T-helper 1 cell treated with Interleukin-12 subunit alpha and Interleukin-12 subunit beta and Interleukin-4 antibody, amounts not matched to agents 30 ng/mL and 1 ng/mL, for 36 hours (primary cell): ENCODE measurements around the gene PITX1. TPM values are rescaled to one million over a fixed set of nuclear protein-coding genes. Genes with fewer than 3 reads are reported as not detected.
"Not testable (repeated sequence)": the region's sequence is repeated elsewhere in the genome, so short reads cannot be mapped to it uniquely, and the experiment has no call there.

Source experiments
- intact Hi-C: fragments of 100-400 bp; cut with micrococcal nuclease; formaldehyde crosslinking; loops from one replicate; pipeline ENCODE4 v1.15.1; 2024
- total RNA-seq: library from RNA; stranded (reverse); gene quantifications from 2 replicates; pipeline ENCODE4 v1.2.3, GENCODE V29; 2022

The PITX1 gene
- 0.51 and 0.54 TPM in 2 replicates for total RNA-seq

- intact Hi-C loops: loop anchor here (5.0 kb wide), 2 partner anchors 158 to 508 kb away; no protein-coding TSS in a partner anchor
These were observed at the start of gene PITX1 for GRCh38 chr5:135033901-135034235. Gene PITX1, minus strand, starts transcription at chr5:135034228. Its CDS starts 347 bp downstream, at chr5:135033881.

- intact Hi-C loops: not testable (repeated sequence)
These were observed 49.3 kb upstream of the PITX1 start for GRCh38 chr5:135083334-135083733.

GRCh38 chr5:135081240-135081639 is 47.2 kb upstream of the PITX1 start:
- intact Hi-C loops: no loop called here

GRCh38 chr5:135079760-135080159 is 45.7 kb upstream of the PITX1 start:
- intact Hi-C loops: no loop called here

GRCh38 chr5:135079099-135079681 is 45.2 kb upstream of the PITX1 start:
- intact Hi-C loops: no loop called here

GRCh38 chr5:135076801-135077200 is 42.8 kb upstream of the PITX1 start:
- intact Hi-C loops: no loop called here

GRCh38 chr5:135076051-135076491 is 42.0 kb upstream of the PITX1 start:
- intact Hi-C loops: no loop called here

- intact Hi-C loops: no loop called here
These were observed 41.6 kb upstream of the PITX1 start for GRCh38 chr5:135075621-135076020.

- intact Hi-C loops: no loop called here
These were observed 39.8 kb upstream of the PITX1 start for GRCh38 chr5:135073761-135074345.

- intact Hi-C loops: no loop called here
These were observed 38.6 kb upstream of the PITX1 start for GRCh38 chr5:135072387-135073281.

- intact Hi-C loops: no loop called here
These were observed 37.3 kb upstream of the PITX1 start for GRCh38 chr5:135071311-135071710.

- intact Hi-C loops: no loop called here
These were observed 36.0 kb upstream of the PITX1 start for GRCh38 chr5:135069895-135070657.

- intact Hi-C loops: no loop called here
These were observed 35.2 kb upstream of the PITX1 start for GRCh38 chr5:135069016-135069770.

GRCh38 chr5:135067587-135067986 is 33.6 kb upstream of the PITX1 start:
- intact Hi-C loops: no loop called here

GRCh38 chr5:135066781-135067180 is 32.8 kb upstream of the PITX1 start:
- intact Hi-C loops: no loop called here

GRCh38 chr5:135065306-135066265 is 31.6 kb upstream of the PITX1 start:
- intact Hi-C loops: no loop called here

- intact Hi-C loops: no loop called here
These were observed 30.2 kb upstream of the PITX1 start for GRCh38 chr5:135064235-135064570.

- intact Hi-C loops: no loop called here
These were observed 29.6 kb upstream of the PITX1 start for GRCh38 chr5:135063511-135064234.

GRCh38 chr5:135063056-135063445 is 29.0 kb upstream of the PITX1 start:
- intact Hi-C loops: no loop called here
